ENCODE results near the gene PEPD.

- TF ChIP-seq CTCF (IDR thresholded peaks at IDR 0.05) (no peak), POLR2A (IDR thresholded peaks at IDR 0.05) (no peak), EP300 (IDR thresholded peaks at IDR 0.05) (no peak)
Observed at GRCh38 chr19:33468361-33469170, 53.0 kb downstream of the PEPD start.

Data from tibial nerve (tissue), 4 donors.